ENCODE data around the gene PBOV1.

Gene PBOV1

DNA sequence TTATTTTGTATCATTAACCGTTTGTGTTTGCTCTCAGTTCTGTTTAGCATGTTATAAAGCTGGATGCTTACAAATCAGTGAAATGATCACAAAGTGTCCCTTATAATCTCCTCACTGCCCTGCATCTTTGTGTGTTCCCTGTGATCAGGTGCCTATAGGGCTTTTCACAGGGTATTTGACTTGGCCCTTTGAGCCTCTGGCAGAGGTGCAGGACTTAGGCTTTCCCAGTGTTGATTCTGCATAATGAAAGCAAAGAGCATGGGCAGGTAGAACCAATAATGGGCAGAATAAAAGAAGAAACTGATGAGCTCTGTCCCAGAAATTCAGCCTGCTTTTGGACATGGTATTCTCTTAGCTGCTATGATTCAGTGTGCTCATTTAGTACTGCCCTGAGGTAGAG lies 16.9 kb upstream of the PBOV1 start:
- no peaks in the 10 kb centered on the region for H3K27me3 ChIP-seq (ENCODE audit: low read length)
- H3F3A ChIP-seq (ENCODE audit: insufficient read depth), result no peaks in the 10 kb centered on the region
- TF ChIP-seq, protein P1, sequence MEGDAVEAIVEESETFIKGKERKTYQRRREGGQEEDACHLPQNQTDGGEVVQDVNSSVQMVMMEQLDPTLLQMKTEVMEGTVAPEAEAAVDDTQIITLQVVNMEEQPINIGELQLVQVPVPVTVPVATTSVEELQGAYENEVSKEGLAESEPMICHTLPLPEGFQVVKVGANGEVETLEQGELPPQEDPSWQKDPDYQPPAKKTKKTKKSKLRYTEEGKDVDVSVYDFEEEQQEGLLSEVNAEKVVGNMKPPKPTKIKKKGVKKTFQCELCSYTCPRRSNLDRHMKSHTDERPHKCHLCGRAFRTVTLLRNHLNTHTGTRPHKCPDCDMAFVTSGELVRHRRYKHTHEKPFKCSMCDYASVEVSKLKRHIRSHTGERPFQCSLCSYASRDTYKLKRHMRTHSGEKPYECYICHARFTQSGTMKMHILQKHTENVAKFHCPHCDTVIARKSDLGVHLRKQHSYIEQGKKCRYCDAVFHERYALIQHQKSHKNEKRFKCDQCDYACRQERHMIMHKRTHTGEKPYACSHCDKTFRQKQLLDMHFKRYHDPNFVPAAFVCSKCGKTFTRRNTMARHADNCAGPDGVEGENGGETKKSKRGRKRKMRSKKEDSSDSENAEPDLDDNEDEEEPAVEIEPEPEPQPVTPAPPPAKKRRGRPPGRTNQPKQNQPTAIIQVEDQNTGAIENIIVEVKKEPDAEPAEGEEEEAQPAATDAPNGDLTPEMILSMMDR (IDR thresholded peaks at IDR 0.05; ENCODE audit: insufficient read depth, low read length, poor library complexity, severe bottlenecking), result no peak
- TF ChIP-seq EZH2phosphoT487 (conservative IDR thresholded peaks at IDR 0.05; ENCODE audit: low read length), result no peak
- H3K4me2 ChIP-seq (ENCODE audit: low read depth, low read length, poor library complexity, severe bottlenecking), result no peak overlapping the region
- no peaks in the 10 kb centered on the region for H3K36me3 ChIP-seq (ENCODE audit: low read length)
- H3K9ac ChIP-seq (ENCODE audit: low read length), result no peak overlapping the region
- no peaks in the 10 kb centered on the region for H3K9me2 ChIP-seq (replicated peaks; ENCODE audit: insufficient read depth, low read length)
- no peak overlapping the region for H3K27ac ChIP-seq (ENCODE audit: low read depth, low read length)
- no peak overlapping the region for H2AFZ ChIP-seq (ENCODE audit: low read depth, low read length, severe bottlenecking)
- H3K9me3 ChIP-seq (ENCODE audit: insufficient read depth, low read length), result no peaks in the 10 kb centered on the region
- H3K79me2 ChIP-seq (ENCODE audit: insufficient read depth, low read length), result no peaks in the 10 kb centered on the region
- no peaks in the 10 kb centered on the region for H4K20me1 ChIP-seq (ENCODE audit: low read depth, low read length)
- no peak overlapping the region for H3K4me3 ChIP-seq (ENCODE audit: insufficient read depth, low read length, poor library complexity, severe bottlenecking)

DNA sequence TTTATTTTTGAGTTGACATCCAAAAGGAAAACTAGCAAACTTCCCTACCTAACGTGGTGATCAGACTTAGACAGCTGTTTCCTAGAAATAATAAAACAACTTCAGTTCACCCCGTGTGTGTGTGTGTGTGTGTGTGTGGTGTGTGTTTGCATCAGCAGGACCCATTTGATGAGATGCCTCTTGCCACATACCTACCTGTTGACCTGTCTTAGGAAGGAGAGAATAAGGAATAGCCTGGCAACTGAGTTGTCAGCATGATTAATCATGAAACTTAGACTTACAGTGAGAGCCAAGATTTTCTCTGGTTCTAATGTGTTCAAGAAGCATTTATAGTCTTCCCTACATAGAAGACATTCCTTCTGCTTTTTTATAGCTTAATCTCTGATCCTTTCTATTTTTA lies 16.1 kb upstream of the PBOV1 start:
- Histone ChIP-seq H3K4me2 (ENCODE audit: low read depth, low read length, poor library complexity, severe bottlenecking) (no peak overlapping the region), H3K36me3 (ENCODE audit: low read length) (no peaks in the 10 kb centered on the region), H2AFZ (ENCODE audit: low read depth, low read length, severe bottlenecking) (no peak overlapping the region), H3K79me2 (ENCODE audit: insufficient read depth, low read length) (no peaks in the 10 kb centered on the region), H4K20me1 (ENCODE audit: low read depth, low read length) (no peaks in the 10 kb centered on the region), H3K9me2 (replicated peaks; ENCODE audit: insufficient read depth, low read length) (no peaks in the 10 kb centered on the region), H3K27me3 (ENCODE audit: low read length) (no peaks in the 10 kb centered on the region), H3F3A (ENCODE audit: insufficient read depth) (no peaks in the 10 kb centered on the region), H3K9ac (ENCODE audit: low read length) (no peak overlapping the region), H3K9me3 (ENCODE audit: insufficient read depth, low read length) (no peaks in the 10 kb centered on the region), H3K4me3 (ENCODE audit: insufficient read depth, low read length, poor library complexity, severe bottlenecking) (no peak overlapping the region), H3K27ac (ENCODE audit: low read depth, low read length) (no peak overlapping the region)
- TF ChIP-seq, protein P1 (IDR thresholded peaks at IDR 0.05; ENCODE audit: insufficient read depth, low read length, poor library complexity, severe bottlenecking), result no peak
- no peak for TF ChIP-seq EZH2phosphoT487 (conservative IDR thresholded peaks at IDR 0.05; ENCODE audit: low read length)

DNA sequence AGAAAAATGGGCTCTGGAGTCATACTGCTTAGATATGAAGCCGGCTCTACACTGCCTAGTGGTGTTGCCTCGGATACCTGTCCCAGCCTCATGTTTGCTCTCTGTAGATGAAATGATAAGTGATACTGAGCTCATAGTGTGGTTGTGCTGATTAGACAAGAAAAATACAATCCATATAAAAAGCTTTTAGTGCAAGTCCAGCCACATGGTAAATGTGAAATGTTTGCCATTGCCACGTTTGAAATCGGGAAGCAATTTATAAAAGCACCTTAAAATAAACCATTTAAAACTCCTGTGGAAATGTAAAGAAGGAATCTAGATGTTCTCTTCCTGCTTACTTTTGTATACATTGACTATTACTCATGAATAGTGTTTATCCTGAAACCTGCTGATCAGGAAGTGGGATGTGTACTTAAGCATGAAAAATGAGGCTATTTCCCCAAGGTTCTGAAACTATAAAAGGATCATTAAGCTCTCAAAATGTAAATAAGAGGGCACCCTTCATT lies 13.1 kb upstream of the PBOV1 start:
- H4K20me1 ChIP-seq (ENCODE audit: low read depth, low read length), result no peaks in the 10 kb centered on the region
- H3K79me2 ChIP-seq (ENCODE audit: insufficient read depth, low read length), result no peaks in the 10 kb centered on the region
- H2AFZ ChIP-seq (ENCODE audit: low read depth, low read length, severe bottlenecking), result no peak overlapping the region
- no peaks in the 10 kb centered on the region for H3K9me3 ChIP-seq (ENCODE audit: insufficient read depth, low read length)
- no peaks in the 10 kb centered on the region for H3F3A ChIP-seq (ENCODE audit: insufficient read depth)
- TF ChIP-seq, protein P1 (IDR thresholded peaks at IDR 0.05; ENCODE audit: insufficient read depth, low read length, poor library complexity, severe bottlenecking), result no peak
- TF ChIP-seq EZH2phosphoT487 (conservative IDR thresholded peaks at IDR 0.05; ENCODE audit: low read length), result no peak
- no peaks in the 10 kb centered on the region for H3K36me3 ChIP-seq (ENCODE audit: low read length)
- no peaks in the 10 kb centered on the region for H3K27me3 ChIP-seq (ENCODE audit: low read length)
- no peak overlapping the region for H3K4me3 ChIP-seq (ENCODE audit: insufficient read depth, low read length, poor library complexity, severe bottlenecking)
- H3K9me2 ChIP-seq (replicated peaks; ENCODE audit: insufficient read depth, low read length), result no peaks in the 10 kb centered on the region
- H3K4me2 ChIP-seq (ENCODE audit: low read depth, low read length, poor library complexity, severe bottlenecking), result no peak overlapping the region
- no peak overlapping the region for H3K27ac ChIP-seq (ENCODE audit: low read depth, low read length)
- no peak overlapping the region for H3K9ac ChIP-seq (ENCODE audit: low read length)
